DOHH2 (cell line): ENCODE measurements around the gene C19orf81.

Experiments used
- CTCF ChIP-seq: fragments of 200-600 bp; sonication (generic); IDR thresholded peaks from one replicate; pipeline ENCODE4 v1.5.1; 2014; ENCODE audit warnings: antibody characterized with exemption, mild to moderate bottlenecking, low read depth, low read length; ENCODE audit not compliant: poor library complexity, severe bottlenecking
- EZH2phosphoT487 ChIP-seq: fragments of 200-600 bp; sonication (generic); IDR thresholded peaks from 2 replicates; pipeline ENCODE4 v1.6.1; 2017; ENCODE audit warnings: borderline replicate concordance, mild to moderate bottlenecking, antibody characterized with exemption, low read length, moderate library complexity, mixed read lengths

DNA sequence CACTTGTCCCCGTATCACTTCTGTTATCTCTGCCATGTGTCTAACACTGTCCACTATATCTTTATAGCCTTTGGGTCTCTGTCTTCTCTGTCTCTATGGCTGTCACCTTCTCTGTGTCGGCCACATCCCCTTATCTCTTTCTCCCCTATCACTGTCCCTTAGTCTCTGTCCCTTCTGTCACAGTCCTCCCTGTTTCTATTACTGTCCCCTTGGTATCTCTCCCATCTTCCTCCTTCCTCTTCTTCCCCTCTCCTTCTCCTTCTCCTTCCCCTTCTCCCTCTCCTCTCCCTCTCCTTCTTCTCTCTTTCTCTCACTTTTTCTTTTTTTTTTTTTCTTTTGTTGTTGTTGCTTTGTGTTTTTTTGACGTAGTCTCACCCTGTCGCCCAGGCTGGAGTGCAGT, 46.3 kb upstream of the C19orf81 start:
- TF ChIP-seq CTCF (no peak), EZH2phosphoT487 (no peak)
